Mucosa of descending colon (tissue), 3 donors: ENCODE data around the gene DDX47. TPM values are rescaled to one million over a fixed set of nuclear protein-coding genes. Genes with fewer than 3 reads are reported as not detected.
A peak's percentile ranks its signal among the peaks of the same experiment; 100 is the strongest.

Experiments used
- ATAC-seq: fragments of 200-7000 bp; cut with Tn5 transposase; one replicate; pipeline ENCODE4 v1.9.1; 2020; ENCODE audit warnings: mild to moderate bottlenecking, moderate library complexity
- DNase-seq, 3 donors: peaks; one replicate each; pipeline ENCODE4 v3.0.0-alpha.2; 2020
- H3K36me3 ChIP-seq: fragments of 200-600 bp; one replicate; pipeline ENCODE4 v1.8.0; 2021; ENCODE audit warnings: low read depth, mild to moderate bottlenecking
- H3K4me1 ChIP-seq: fragments of 200-600 bp; one replicate; pipeline ENCODE4 v1.8.0; 2021; ENCODE audit warnings: low read depth, mild to moderate bottlenecking
- H3K4me3 ChIP-seq: fragments of 200-600 bp; one replicate; pipeline ENCODE4 v1.8.0; 2021; ENCODE audit warnings: mild to moderate bottlenecking
- H3K9me3 ChIP-seq: fragments of 200-600 bp; one replicate; pipeline ENCODE4 v1.8.0; 2021; ENCODE audit warnings: mild to moderate bottlenecking
- CTCF ChIP-seq: fragments of 200-600 bp; IDR thresholded peaks from one replicate; pipeline ENCODE4 v1.8.0; 2022; ENCODE audit warnings: antibody characterized with exemption, mild to moderate bottlenecking
- intact Hi-C, 2 donors: fragments of 100-400 bp; cut with DNase I in 1 of 2; cut with micrococcal nuclease in 1 of 2; formaldehyde crosslinking; loops; one replicate each; pipeline versions ENCODE4 v1.11.0 to v1.11.1; 2022; cut with DNase I, micrococcal nuclease
- total RNA-seq, 3 donors: library from RNA; stranded (reverse); fragmentation: NEBNext Ultra II Directional in 2 of 3; extraction: Animal tissue kit (Norgen Biotek cat#: 25700) in 2 of 3; gene quantifications; one replicate each; pipeline versions ENCODE4 v1.2.1 to v1.2.4, GENCODE V29; 2021 to 2023
- donor health status: DM: no; HTN: no; CAD: no; lungs with moderate emphysema.
- donor health status: DM: no; HTN: no; CAD: no.
- donor health status: DM: no; HTN: yes; CAD: no.

The DDX47 gene
- total RNA-seq, 3 donors from 2014 or later = 35.0 to 45.4 (median 40.9) TPM

- no peak for TF ChIP-seq CTCF
- DNase-seq (no peak), ATAC-seq (no peak)
- Histone ChIP-seq H3K4me3 (no peak overlapping the region), H3K9me3 (no peaks in the 10 kb centered on the region), H3K36me3 (no peaks in the 10 kb centered on the region), H3K4me1 (peaks cover 7% of the 10 kb centered on the region)
- intact Hi-C loops = no loop called here
These were observed 36.1 kb upstream of the DDX47 start for GRCh38 chr12:12777092-12777491.

GRCh38 chr12:12779007-12779406 is 34.1 kb upstream of the DDX47 start:
- H3K4me3 ChIP-seq = no peak overlapping the region
- TF ChIP-seq CTCF = no peak
- intact Hi-C loops = no loop called here
- ATAC-seq (no peak), DNase-seq (no peak)
- peaks cover 7% of the 10 kb centered on the region for H3K4me1 ChIP-seq
- no peaks in the 10 kb centered on the region for H3K36me3 ChIP-seq
- no peaks in the 10 kb centered on the region for H3K9me3 ChIP-seq

GRCh38 chr12:12779529-12779928 is 33.6 kb upstream of the DDX47 start:
- no peak for DNase-seq
- Histone ChIP-seq H3K36me3 (no peaks in the 10 kb centered on the region), H3K4me3 (no peak overlapping the region), H3K4me1 (peaks cover 7% of the 10 kb centered on the region), H3K9me3 (no peaks in the 10 kb centered on the region)
- intact Hi-C loops = no loop called here
- TF ChIP-seq CTCF = no peak
- peak; percentile 60 for ATAC-seq

- no peak for TF ChIP-seq CTCF
- H3K4me1 ChIP-seq = peaks cover 13% of the 10 kb centered on the region
- ATAC-seq (no peak), DNase-seq (no peak)
- H3K9me3 ChIP-seq = no peaks in the 10 kb centered on the region
- H3K4me3 ChIP-seq = no peak overlapping the region
- intact Hi-C loops = no loop called here
- H3K36me3 ChIP-seq = no peaks in the 10 kb centered on the region
These were observed 29.0 kb upstream of the DDX47 start for GRCh38 chr12:12784116-12784515.

- no peak for DNase-seq
- Histone ChIP-seq H3K9me3 (no peaks in the 10 kb centered on the region), H3K4me1 (peaks cover 6% of the 10 kb centered on the region), H3K4me3 (no peak within 1 kb of the TSS), H3K36me3 (no peaks in the 10 kb centered on the region)
- ATAC-seq = no peak
- TF ChIP-seq CTCF = no peak
- intact Hi-C loops = no loop called here
These were observed 28.0 kb upstream of the DDX47 start, which contains the start of gene APOLD1 for GRCh38 chr12:12784911-12785814. APOLD1 (plus strand) TSS chr12:12785659; CDS start chr12:12785692, 33 bp downstream.
